Endothelial cell (in vitro differentiated cells): Measurements from ENCODE around the gene LDB2. TPM values are rescaled to one million over a fixed set of nuclear protein-coding genes. Genes with fewer than 3 reads are reported as not detected.

Source experiments
- DNase-seq: peaks from one replicate; pipeline ENCODE4 v3.0.0; 2021; ENCODE audit warnings: low spot score
- H3K27ac Mint-ChIP-seq: one replicate; pipeline ENCODE4 v1.8.0; 2021; ENCODE audit warnings: mixed read lengths, inconsistent platforms; ENCODE audit not compliant: unreplicated experiment
- H3K27me3 Mint-ChIP-seq: one replicate; pipeline ENCODE4 v1.8.0; 2021; ENCODE audit warnings: mild to moderate bottlenecking, moderate library complexity, mixed read lengths, inconsistent platforms; ENCODE audit not compliant: unreplicated experiment
- H3K36me3 Mint-ChIP-seq: one replicate; pipeline ENCODE4 v1.8.0; 2021; ENCODE audit warnings: mild to moderate bottlenecking, low read depth, mixed read lengths, inconsistent platforms; ENCODE audit not compliant: unreplicated experiment
- H3K4me1 Mint-ChIP-seq: one replicate; pipeline ENCODE4 v1.8.0; 2021; ENCODE audit warnings: mild to moderate bottlenecking, mixed read lengths, inconsistent platforms; ENCODE audit not compliant: unreplicated experiment
- H3K4me3 Mint-ChIP-seq: one replicate; pipeline ENCODE4 v1.8.0; 2021; ENCODE audit warnings: mild to moderate bottlenecking, mixed read lengths, inconsistent platforms; ENCODE audit not compliant: unreplicated experiment
- H3K9me3 Mint-ChIP-seq: one replicate; pipeline ENCODE4 v1.8.0; 2021; ENCODE audit warnings: mixed read lengths, inconsistent platforms; ENCODE audit not compliant: unreplicated experiment
- CTCF ChIP-seq: fragments of 200-600 bp; sonication (generic); IDR thresholded peaks from one replicate; pipeline ENCODE4 v1.5.0; 2021; ENCODE audit warnings: antibody characterized with exemption; ENCODE audit not compliant: unreplicated experiment
- total RNA-seq: library from RNA; stranded (reverse); fragmentation: NEBNext Ultra II Directional; extraction: Animal tissue kit (Norgen Biotek cat#: 25700); gene quantifications from one replicate; pipeline ENCODE4 v1.2.1, GENCODE V29; 2021; ENCODE audit not compliant: unreplicated experiment

LDB2 gene
- total RNA-seq, 1 donor from 2014 or later, result 268 TPM

DNA sequence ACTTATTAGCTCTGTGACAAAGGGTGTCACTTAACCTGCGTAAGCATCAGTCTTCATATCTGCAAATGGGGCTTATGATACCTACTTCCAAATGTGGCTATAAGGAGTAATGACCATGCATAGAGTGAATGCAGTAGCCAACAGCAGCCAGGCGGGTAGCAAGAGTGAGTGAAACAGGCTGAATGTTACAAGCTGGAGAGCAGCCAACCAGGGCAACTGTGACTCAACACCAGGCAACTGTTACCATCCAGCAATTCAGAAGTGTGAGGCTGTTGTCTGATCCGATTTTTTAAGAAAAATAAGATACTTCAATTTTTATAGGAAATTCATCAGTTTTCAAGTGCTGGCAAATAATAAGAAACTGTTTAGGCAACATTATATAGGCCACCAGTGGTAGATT is 401.9 kb downstream of the LDB2 start:
- H3K27me3 Mint-ChIP-seq, result peaks cover 7% of the 10 kb centered on the region
- H3K4me1 Mint-ChIP-seq, result no peaks in the 10 kb centered on the region
- no peak for TF ChIP-seq CTCF
- peaks cover 31% of the 10 kb centered on the region for H3K36me3 Mint-ChIP-seq
- no peak overlapping the region for H3K27ac Mint-ChIP-seq
- DNase-seq, result no peak
- no peaks in the 10 kb centered on the region for H3K9me3 Mint-ChIP-seq
- H3K4me3 Mint-ChIP-seq, result no peak overlapping the region

GRCh38 chr4:16492872-16493271 is 405.6 kb downstream of the LDB2 start:
- DNase-seq, result no peak
- Mint-ChIP-seq H3K4me1 (no peaks in the 10 kb centered on the region), H3K27ac (no peak overlapping the region), H3K27me3 (no peaks in the 10 kb centered on the region), H3K4me3 (no peak overlapping the region), H3K36me3 (peaks cover 1% of the 10 kb centered on the region), H3K9me3 (no peaks in the 10 kb centered on the region)
- TF ChIP-seq CTCF, result no peak

DNA sequence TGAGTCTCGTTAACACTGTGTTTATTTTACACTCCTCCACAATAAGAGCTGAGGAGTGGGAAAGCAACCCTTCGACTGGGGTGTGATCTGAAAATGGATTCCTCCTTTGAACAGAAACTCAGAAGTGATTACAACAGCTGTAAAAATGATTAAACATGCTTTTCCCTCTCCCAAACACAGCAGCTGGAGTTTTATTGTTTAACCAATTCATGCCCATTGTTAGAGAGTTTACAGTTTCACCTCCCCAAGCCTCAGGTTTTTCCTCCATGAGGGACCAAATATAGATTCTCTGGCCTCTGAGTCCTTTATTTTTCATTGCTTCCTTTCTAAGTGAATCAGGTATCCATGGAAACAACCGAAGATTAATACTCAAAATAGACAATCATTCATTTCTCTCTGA is 409.2 kb downstream of the LDB2 start:
- no peak overlapping the region for H3K4me3 Mint-ChIP-seq
- no peaks in the 10 kb centered on the region for H3K27me3 Mint-ChIP-seq
- TF ChIP-seq CTCF, result no peak
- no peaks in the 10 kb centered on the region for H3K36me3 Mint-ChIP-seq
- H3K9me3 Mint-ChIP-seq, result no peaks in the 10 kb centered on the region
- H3K27ac Mint-ChIP-seq, result no peak overlapping the region
- H3K4me1 Mint-ChIP-seq, result no peaks in the 10 kb centered on the region
- no peak for DNase-seq

DNA sequence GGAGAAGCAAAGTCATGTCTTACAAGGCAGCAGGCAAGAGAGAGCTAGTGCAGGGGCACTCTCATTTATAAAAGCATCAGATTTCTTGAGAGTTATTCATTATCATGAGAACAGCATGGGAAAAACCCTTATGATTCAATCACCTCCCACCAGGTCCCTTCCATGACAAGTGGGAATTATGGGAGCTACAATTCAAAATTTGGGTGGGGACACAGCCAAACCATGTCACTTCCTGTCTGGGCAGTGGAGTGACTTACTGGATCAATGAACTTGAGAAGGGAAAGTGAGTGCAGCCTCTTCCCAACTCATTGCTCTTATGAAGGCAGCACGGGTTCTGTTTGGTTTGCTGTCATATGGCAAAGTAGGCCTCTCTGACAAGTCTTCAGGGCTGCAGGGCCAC is 410.4 kb downstream of the LDB2 start:
- no peak for DNase-seq
- H3K27me3 Mint-ChIP-seq, result no peaks in the 10 kb centered on the region
- no peak overlapping the region for H3K4me3 Mint-ChIP-seq
- H3K27ac Mint-ChIP-seq, result no peak overlapping the region
- no peaks in the 10 kb centered on the region for H3K36me3 Mint-ChIP-seq
- no peaks in the 10 kb centered on the region for H3K9me3 Mint-ChIP-seq
- no peak for TF ChIP-seq CTCF
- no peaks in the 10 kb centered on the region for H3K4me1 Mint-ChIP-seq

GRCh38 chr4:16484711-16485110 is 413.7 kb downstream of the LDB2 start:
- Mint-ChIP-seq H3K4me3 (no peak overlapping the region), H3K9me3 (no peaks in the 10 kb centered on the region), H3K36me3 (no peaks in the 10 kb centered on the region), H3K4me1 (no peaks in the 10 kb centered on the region), H3K27me3 (no peaks in the 10 kb centered on the region), H3K27ac (no peak overlapping the region)
- TF ChIP-seq CTCF, result no peak
- DNase-seq, result no peak
